Thoracic aorta (tissue), 2 donors: ENCODE data around the gene FOSB. TPM values are rescaled to one million over a fixed set of nuclear protein-coding genes. Genes with fewer than 3 reads are reported as not detected.
"Not testable (repeated sequence)": the region's sequence is repeated elsewhere in the genome, so short reads cannot be mapped to it uniquely, and the experiment has no call there.

Experiments
- ATAC-seq: fragments of 150-250 bp; one replicate; pipeline ENCODE4 v1.8.0; 2017; ENCODE audit warnings: low read depth; ENCODE audit not compliant: insufficient number of reproducible peaks, low FRiP score
- DNase-seq: peaks from one replicate; pipeline ENCODE4 v3.0.0-alpha.2; 2020; ENCODE audit warnings: low spot score
- H3K27ac ChIP-seq, 2 donors: fragments of 200-600 bp; sonication (generic); 1 replicate in 1 of 2; 2 replicates in 1 of 2; pipeline ENCODE4 v1.5.1; 2016; ENCODE audit warnings: mild to moderate bottlenecking in 2 of 2, moderate library complexity in 2 of 2
- H3K27me3 ChIP-seq: fragments of 200-600 bp; sonication (generic); replicated peaks from 2 replicates; pipeline ENCODE4 v1.6.0; 2016; ENCODE audit warnings: mild to moderate bottlenecking; ENCODE audit not compliant: insufficient read depth
- H3K36me3 ChIP-seq: fragments of 200-600 bp; sonication (generic); one replicate; pipeline ENCODE4 v1.5.1; 2016
- H3K4me1 ChIP-seq, 2 donors: fragments of 200-600 bp; sonication (generic); 1 replicate in 1 of 2; 2 replicates in 1 of 2; pipeline versions ENCODE4 v1.5.1 to v1.6.0; 2016; ENCODE audit warnings: low read depth in 2 of 2, mild to moderate bottlenecking in 1 of 2; ENCODE audit not compliant: control insufficient read depth in 1 of 2
- H3K4me3 ChIP-seq: fragments of 200-600 bp; sonication (generic); 2 replicates; pipeline ENCODE4 v1.5.1; 2016; ENCODE audit warnings: mild to moderate bottlenecking
- H3K9me3 ChIP-seq: fragments of 200-600 bp; sonication (generic); 2 replicates; pipeline ENCODE4 v1.5.1; 2016
- CTCF ChIP-seq: fragments of 200-600 bp; sonication (generic); IDR thresholded peaks from one replicate; pipeline ENCODE4 v1.5.1; 2019; ENCODE audit warnings: antibody characterized with exemption
- total RNA-seq, 2 donors: library from RNA; depleted of rRNA; stranded (reverse); fragments of >200 nt; gene quantifications; one replicate each; pipeline versions ENCODE4 v1.1.0 to v1.2.3, GENCODE V29; 2016

The FOSB gene
- total RNA-seq, 2 donors from 2014 or later: 126 to 587 TPM

GRCh38 chr19:45424191-45425058, 43.4 kb upstream of the FOSB start:
- no peak for TF ChIP-seq CTCF
- peak; percentile 72 for DNase-seq
- Histone ChIP-seq H3K4me1 (peaks cover 15 to 58% of the 10 kb centered on the region in 2 donors), H3K4me3 (peak overlapping the region; percentile 88), H3K27me3 (no peaks in the 10 kb centered on the region), H3K36me3 (peaks cover 4% of the 10 kb centered on the region), H3K9me3 (no peaks in the 10 kb centered on the region), H3K27ac (peak overlapping the region; percentile 95 to 96)
- ATAC-seq: peak; percentile 15

- H3K4me1 ChIP-seq: peaks cover 11 to 49% of the 10 kb centered on the region in 2 donors
- peak; percentile 58 for TF ChIP-seq CTCF
Measured at GRCh38 chr19:45428384-45429231, 39.2 kb upstream of the FOSB start.

GRCh38 chr19:45429896-45430295, 37.9 kb upstream of the FOSB start:
- H3K4me3 ChIP-seq, DNase-seq, H3K27me3 ChIP-seq, H3K36me3 ChIP-seq, H3K9me3 ChIP-seq, ATAC-seq: not testable (repeated sequence)
- peak overlapping the region; percentile 100 for H3K27ac ChIP-seq
- H3K4me1 ChIP-seq: peaks cover 9 to 37% of the 10 kb centered on the region in 2 donors

More at GRCh38 chr19:45428384-45429231, 39.2 kb upstream of the FOSB start:
- Histone ChIP-seq H3K36me3 (no peaks in the 10 kb centered on the region), H3K9me3 (no peaks in the 10 kb centered on the region), H3K27ac (peak overlapping the region; percentile 100), H3K4me3 (peak overlapping the region; percentile 86), H3K27me3 (no peaks in the 10 kb centered on the region)
- ATAC-seq (peak; percentile 69), DNase-seq (no peak)

- Histone ChIP-seq H3K4me1 (peaks cover 3 to 26% of the 10 kb centered on the region in 2 donors), H3K27ac (peak overlapping the region in 1 of 2 donors; percentile 29)
- not testable (repeated sequence) for DNase-seq, H3K27me3 ChIP-seq, H3K9me3 ChIP-seq, ATAC-seq, H3K4me3 ChIP-seq, H3K36me3 ChIP-seq
Measured at GRCh38 chr19:45431008-45431407, 36.8 kb upstream of the FOSB start.

GRCh38 chr19:45432543-45432942, 35.3 kb upstream of the FOSB start:
- not testable (repeated sequence) for ATAC-seq, H3K9me3 ChIP-seq, DNase-seq, H3K36me3 ChIP-seq, H3K4me3 ChIP-seq, H3K27ac ChIP-seq, H3K27me3 ChIP-seq
- H3K4me1 ChIP-seq: peaks cover 3 to 11% of the 10 kb centered on the region in 2 donors

- no peak for ATAC-seq
- H3K27me3 ChIP-seq: no peaks in the 10 kb centered on the region
- H3K27ac ChIP-seq: no peak overlapping the region
- no peak overlapping the region for H3K4me3 ChIP-seq
- H3K36me3 ChIP-seq: no peaks in the 10 kb centered on the region
- no peak for TF ChIP-seq CTCF
- H3K9me3 ChIP-seq: no peaks in the 10 kb centered on the region
- no peak for DNase-seq
- peaks cover 7 to 9% of the 10 kb centered on the region in 2 donors for H3K4me1 ChIP-seq
Measured at GRCh38 chr19:45437328-45437727, 30.5 kb upstream of the FOSB start.
